H9 (cell line): ENCODE measurements around the gene DDX20. TPM values are rescaled to one million over a fixed set of nuclear protein-coding genes. Genes with fewer than 3 reads are reported as not detected.

Experiments
- DNase-seq: peaks from one replicate; pipeline ENCODE4 v3.0.0-alpha.2; 2017
- H2AFZ ChIP-seq: one replicate; pipeline ENCODE4 v1.6.1; 2013; ENCODE audit warnings: mild to moderate bottlenecking, low read length, control low read depth, moderate library complexity
- H2AK5ac ChIP-seq: 2 replicates; pipeline ENCODE4 v1.6.1; 2013; ENCODE audit warnings: low read length, control low read depth, mixed read lengths; ENCODE audit not compliant: insufficient read length
- H2BK120ac ChIP-seq: one replicate; pipeline ENCODE4 v1.6.1; 2013; ENCODE audit warnings: low read depth, mild to moderate bottlenecking, low read length, control low read depth, inconsistent platforms; ENCODE audit not compliant: poor library complexity, severe bottlenecking
- H2BK12ac ChIP-seq: 2 replicates; pipeline ENCODE4 v1.6.1; 2013; ENCODE audit warnings: low read length, control low read depth, mixed read lengths, low read depth; ENCODE audit not compliant: insufficient read length
- H2BK15ac ChIP-seq: 2 replicates; pipeline ENCODE4 v1.6.1; 2013; ENCODE audit warnings: low read depth, low read length, control low read depth
- H2BK20ac ChIP-seq: one replicate; pipeline ENCODE4 v1.6.1; 2013; ENCODE audit warnings: low read depth, mild to moderate bottlenecking, low read length, control low read depth, inconsistent platforms; ENCODE audit not compliant: poor library complexity, severe bottlenecking
- H2BK5ac ChIP-seq: 2 replicates; pipeline ENCODE4 v1.6.1; 2013; ENCODE audit warnings: low read length, control low read depth, mixed read lengths; ENCODE audit not compliant: insufficient read length
- H3K14ac ChIP-seq: 2 replicates; pipeline ENCODE4 v1.6.1; 2013; ENCODE audit warnings: low read length, control low read depth; ENCODE audit not compliant: insufficient read depth
- H3K18ac ChIP-seq: 2 replicates; pipeline ENCODE4 v1.6.1; 2013; ENCODE audit warnings: low read depth, mild to moderate bottlenecking, mixed read lengths, low read length, control low read depth; ENCODE audit not compliant: insufficient read length
- H3K23ac ChIP-seq: 2 replicates; pipeline ENCODE4 v1.6.1; 2013; ENCODE audit warnings: low read length, control low read depth, mixed read lengths, low read depth; ENCODE audit not compliant: insufficient read length
- H3K23me2 ChIP-seq: 2 replicates; pipeline ENCODE4 v1.6.1; 2013; ENCODE audit warnings: low read depth, mild to moderate bottlenecking, mixed read lengths, low read length, control low read depth; ENCODE audit not compliant: insufficient read length, poor library complexity, severe bottlenecking
- H3K27ac ChIP-seq: 2 replicates; pipeline ENCODE4 v1.5.1; 2013; ENCODE audit warnings: low read length, control low read depth, mixed read lengths, low read depth; ENCODE audit not compliant: insufficient read length
- H3K27me3 ChIP-seq: 2 replicates; pipeline ENCODE4 v1.6.1; 2013; ENCODE audit warnings: low read length, control low read depth, inconsistent platforms; ENCODE audit not compliant: insufficient read depth
- H3K4ac ChIP-seq: 2 replicates; pipeline ENCODE4 v1.6.1; 2013; ENCODE audit warnings: low read depth, mild to moderate bottlenecking, control low read depth, inconsistent platforms, low read length, moderate library complexity
- H3K4me1 ChIP-seq: 2 replicates; pipeline ENCODE4 v1.6.1; 2013; ENCODE audit warnings: low read length, control low read depth, inconsistent platforms; ENCODE audit not compliant: insufficient read depth
- H3K4me2 ChIP-seq: 2 replicates; pipeline ENCODE4 v1.6.1; 2013; ENCODE audit warnings: low read length, control low read depth, mixed read lengths; ENCODE audit not compliant: insufficient read length, insufficient read depth
- H3K56ac ChIP-seq: 2 replicates; pipeline ENCODE4 v1.6.1; 2013; ENCODE audit warnings: low read depth, mild to moderate bottlenecking, mixed read lengths, low read length, control low read depth; ENCODE audit not compliant: insufficient read length
- H3K79me1 ChIP-seq: 2 replicates; pipeline ENCODE4 v1.6.1; 2013; ENCODE audit warnings: low read depth, mild to moderate bottlenecking, moderate library complexity, low read length, control low read depth, inconsistent platforms; ENCODE audit not compliant: insufficient read depth, poor library complexity, severe bottlenecking
- H3K79me2 ChIP-seq: 2 replicates; pipeline ENCODE4 v1.6.1; 2013; ENCODE audit warnings: low read length, control low read depth, inconsistent platforms; ENCODE audit not compliant: insufficient read depth
- H3K9ac ChIP-seq: 2 replicates; pipeline ENCODE4 v1.6.1; 2013; ENCODE audit warnings: low read length, control low read depth, mixed read lengths; ENCODE audit not compliant: insufficient read length; ENCODE audit errors: extremely low read depth
- H3K9me3 ChIP-seq: one replicate; pipeline ENCODE4 v1.6.1; 2013; ENCODE audit warnings: low read depth, low read length, inconsistent platforms; ENCODE audit not compliant: control insufficient read depth
- H3T11ph ChIP-seq: one replicate; pipeline ENCODE4 v1.6.1; 2013; ENCODE audit warnings: mild to moderate bottlenecking, low read length, control low read depth, inconsistent platforms
- H4K20me1 ChIP-seq: one replicate; pipeline ENCODE4 v1.6.1; 2013; ENCODE audit not compliant: control insufficient read depth, insufficient read length, insufficient read depth
- H4K5ac ChIP-seq: 2 replicates; pipeline ENCODE4 v1.6.1; 2013; ENCODE audit warnings: low read depth, mild to moderate bottlenecking, mixed read lengths, low read length, control low read depth; ENCODE audit not compliant: insufficient read length
- H4K8ac ChIP-seq: replicated peaks from 2 replicates; pipeline ENCODE4 v1.6.1; 2013; ENCODE audit warnings: low read length, control low read depth, mixed read lengths, low read depth; ENCODE audit not compliant: insufficient read length
- H4K91ac ChIP-seq: 2 replicates; pipeline ENCODE4 v1.6.1; 2013; ENCODE audit warnings: low read depth, mild to moderate bottlenecking, moderate library complexity, mixed read lengths, low read length, control low read depth; ENCODE audit not compliant: insufficient read length
- H3K27ac Mint-ChIP-seq, 3 experiments: 2 replicates in 2 of 3; 3 replicates in 1 of 3; pipeline ENCODE4 v1.8.0; 2020 to 2021; ENCODE audit warnings: mixed read lengths in 3 of 3, mild to moderate bottlenecking in 1 of 3, moderate library complexity in 1 of 3
- H3K27me3 Mint-ChIP-seq: 2 replicates; pipeline ENCODE4 v1.8.0; 2021; ENCODE audit warnings: low read depth, mild to moderate bottlenecking, moderate library complexity, mixed read lengths
- H3K36me3 Mint-ChIP-seq, 3 experiments: 2 replicates in 2 of 3; 3 replicates in 1 of 3; pipeline ENCODE4 v1.8.0; 2020 to 2021; ENCODE audit warnings: low read depth in 3 of 3, mixed read lengths in 3 of 3; ENCODE audit not compliant: insufficient read depth in 1 of 3
- H3K4me1 Mint-ChIP-seq, 2 experiments: 2 replicates each; pipeline ENCODE4 v1.8.0; 2020; ENCODE audit warnings: mixed read lengths in 2 of 2
- H3K4me3 Mint-ChIP-seq, 2 experiments: 2 replicates in 1 of 2; 3 replicates in 1 of 2; pipeline ENCODE4 v1.8.0; 2020 to 2021; ENCODE audit warnings: mild to moderate bottlenecking in 2 of 2, mixed read lengths in 2 of 2, moderate library complexity in 1 of 2
- H3K9me3 Mint-ChIP-seq, 2 experiments: 2 replicates in 1 of 2; 3 replicates in 1 of 2; pipeline ENCODE4 v1.8.0; 2020; ENCODE audit warnings: mild to moderate bottlenecking in 2 of 2, mixed read lengths in 2 of 2, moderate library complexity in 1 of 2
- CTCF ChIP-seq: fragments of 200-600 bp; sonication (generic); conservative IDR thresholded peaks from 3 replicates; pipeline ENCODE4 v1.8.0; 2021; ENCODE audit warnings: antibody characterized with exemption, mild to moderate bottlenecking
- WGBS: extraction: QIAGEN DNeasy Blood & Tissue Kit; methylation state at CpG from one replicate; pipeline ENCODE4 v1.1.7; 2013; ENCODE audit warnings: missing lambda C conversion rate, low lambda C conversion rate, mixed read lengths; ENCODE audit not compliant: insufficient read length; ENCODE audit errors: extremely low coverage; 5-methylcytosine and 5-hydroxymethylcytosine counted together
- total RNA-seq: library from RNA; stranded (reverse); gene quantifications from 2 replicates; pipeline ENCODE4 v1.2.1, GENCODE V29; 2021

Gene DDX20
- total RNA-seq, 1 experiment from 2014 or later = 38.3 TPM

DNA sequence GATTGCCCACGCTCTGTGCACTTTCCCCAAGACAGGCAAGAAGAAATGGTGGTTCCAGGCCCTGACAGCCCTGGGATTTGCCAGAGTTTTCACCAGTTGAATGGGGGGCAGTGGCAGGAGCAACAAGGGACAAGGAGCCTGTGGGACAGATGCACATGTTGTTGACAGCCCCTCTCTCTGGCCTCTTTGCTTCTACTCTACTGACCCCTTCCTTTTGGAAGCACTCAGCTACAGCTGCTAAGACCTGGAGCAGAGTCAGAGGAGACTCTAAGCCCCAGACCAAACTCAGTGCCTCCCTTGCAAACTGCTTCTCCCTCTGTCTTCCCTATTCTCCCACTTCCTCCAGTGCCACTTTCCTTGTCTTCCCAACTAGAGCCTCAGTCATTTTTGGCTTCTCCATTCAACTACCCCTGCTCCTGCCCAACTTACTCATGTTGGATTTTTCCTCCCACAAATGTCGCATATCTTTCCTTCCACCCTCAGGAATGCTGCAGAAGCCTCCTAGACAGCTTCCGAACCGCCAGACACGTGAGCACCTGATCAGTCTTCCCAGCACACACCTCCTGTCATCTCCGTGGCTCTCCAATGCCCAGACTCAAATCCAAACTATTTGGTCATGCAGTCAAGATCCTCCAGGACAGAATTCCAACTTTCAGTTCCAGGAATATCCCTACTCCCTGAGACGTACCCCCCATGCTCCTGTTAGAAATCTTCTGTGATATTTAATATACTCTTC lies 25.6 kb upstream of the DDX20 start:
- Mint-ChIP-seq H3K36me3 (peaks cover 2 to 4% (median 3%) of the 10 kb centered on the region in 3 experiments; a peak in 4 of 7 replicates), H3K4me3 (no peak overlapping the region; a peak in 2 of 5 replicates), H3K27me3 (no peaks in the 10 kb centered on the region), H3K9me3 (no peaks in the 10 kb centered on the region), H3K4me1 (peaks cover 17 to 23% of the 10 kb centered on the region in 2 experiments), H3K27ac (no peak overlapping the region; a peak in 1 of 7 replicates)
- DNase-seq = no peak
- H3K27ac ChIP-seq = no peak overlapping the region
- H2BK12ac ChIP-seq = no peak overlapping the region
- H2BK15ac ChIP-seq = no peak overlapping the region
- no peak overlapping the region for H3K18ac ChIP-seq
- TF ChIP-seq CTCF = no peak
- WGBS = no CpG with 5 or more reads among the region's 7 CpGs
- H3K4ac ChIP-seq = no peak overlapping the region
- H4K91ac ChIP-seq = no peak overlapping the region
- H3K4me2 ChIP-seq = no peak overlapping the region
- no peaks in the 10 kb centered on the region for H3K79me2 ChIP-seq
- no peak overlapping the region for H3T11ph ChIP-seq
- no peak overlapping the region for H3K9ac ChIP-seq
- H4K8ac ChIP-seq = no peak overlapping the region
- H2AK5ac ChIP-seq = no peak overlapping the region
- H3K79me1 ChIP-seq = peaks cover 2% of the 10 kb centered on the region
- no peak overlapping the region for H3K14ac ChIP-seq
- H4K20me1 ChIP-seq = peaks cover 2% of the 10 kb centered on the region
- no peaks in the 10 kb centered on the region for H3K27me3 ChIP-seq
- H2AFZ ChIP-seq = no peak overlapping the region
- H2BK120ac ChIP-seq = no peak overlapping the region
- no peak overlapping the region for H2BK20ac ChIP-seq
- H3K23ac ChIP-seq = no peak overlapping the region
- H3K9me3 ChIP-seq = no peaks in the 10 kb centered on the region
- no peak overlapping the region for H2BK5ac ChIP-seq
- no peaks in the 10 kb centered on the region for H3K23me2 ChIP-seq
- H3K4me1 ChIP-seq = peaks cover 4% of the 10 kb centered on the region; the same call in 1 of the 2 replicates
- H3K56ac ChIP-seq = no peak overlapping the region
- H4K5ac ChIP-seq = no peak overlapping the region
